Duodenal mucosa (tissue), 2 donors: ENCODE data around the gene MGAT3.
A peak's percentile ranks its signal among the peaks of the same experiment; 100 is the strongest.

ENCODE experiments used
- H3K27ac ChIP-seq: one replicate; pipeline ENCODE4 v1.7.0; 2013; ENCODE audit warnings: low read depth, low read length
- H3K27me3 ChIP-seq, 2 donors: one replicate each; pipeline ENCODE4 v1.7.0; 2013; ENCODE audit warnings: low read length in 2 of 2, control low read depth in 1 of 2; ENCODE audit not compliant: insufficient read depth in 2 of 2, control insufficient read depth in 1 of 2
- H3K36me3 ChIP-seq, 2 donors: one replicate each; pipeline ENCODE4 v1.7.0; 2013; ENCODE audit warnings: low read length in 2 of 2, control low read depth in 1 of 2; ENCODE audit not compliant: insufficient read depth in 2 of 2, control insufficient read depth in 1 of 2
- H3K4me1 ChIP-seq, 2 donors: one replicate each; pipeline ENCODE4 v1.7.0; 2013; ENCODE audit warnings: low read length in 2 of 2, control low read depth in 1 of 2; ENCODE audit not compliant: insufficient read depth in 2 of 2, control insufficient read depth in 1 of 2
- H3K4me3 ChIP-seq, 2 donors: one replicate each; pipeline ENCODE4 v1.7.0; 2013; ENCODE audit warnings: low read length in 2 of 2, low read depth in 1 of 2
- H3K9ac ChIP-seq, 2 donors: one replicate each; pipeline ENCODE4 v1.7.0; 2013; ENCODE audit warnings: low read length in 2 of 2, low read depth in 1 of 2
- H3K9me3 ChIP-seq, 2 donors: one replicate each; pipeline ENCODE4 v1.7.0; 2013; ENCODE audit warnings: low read length in 2 of 2, control low read depth in 1 of 2; ENCODE audit not compliant: control insufficient read depth in 1 of 2

The MGAT3 gene

GRCh38 chr22:39526736-39527171 lies 69.9 kb downstream of the MGAT3 start:
- no peaks in the 10 kb centered on the region for H3K9me3 ChIP-seq
- H3K27me3 ChIP-seq: no peaks in the 10 kb centered on the region
- H3K4me3 ChIP-seq: no peak overlapping the region
- peak overlapping the region in 1 of 2 donors; percentile 1 for H3K9ac ChIP-seq
- H3K27ac ChIP-seq: no peak overlapping the region
- H3K36me3 ChIP-seq: peaks cover 26 to 51% of the 10 kb centered on the region in 2 donors
- peaks cover 54 to 81% of the 10 kb centered on the region in 2 donors for H3K4me1 ChIP-seq

- H3K4me3 ChIP-seq: peak overlapping the region in 1 of 2 donors; percentile 1
- H3K4me1 ChIP-seq: peaks cover 56 to 77% of the 10 kb centered on the region in 2 donors
- H3K36me3 ChIP-seq: peaks cover 24 to 44% of the 10 kb centered on the region in 2 donors
- peak overlapping the region; percentile 1 to 43 for H3K9ac ChIP-seq
- H3K9me3 ChIP-seq: no peaks in the 10 kb centered on the region
- H3K27me3 ChIP-seq: no peaks in the 10 kb centered on the region
- no peak overlapping the region for H3K27ac ChIP-seq
These were observed 70.7 kb downstream of the MGAT3 start for GRCh38 chr22:39527481-39527961.

GRCh38 chr22:39528080-39528661 lies 71.4 kb downstream of the MGAT3 start:
- H3K27me3 ChIP-seq: no peaks in the 10 kb centered on the region
- H3K36me3 ChIP-seq: peaks cover 18 to 37% of the 10 kb centered on the region in 2 donors
- peak overlapping the region; percentile 69 for H3K27ac ChIP-seq
- H3K4me1 ChIP-seq: peaks cover 49 to 71% of the 10 kb centered on the region in 2 donors
- H3K9ac ChIP-seq: peak overlapping the region; percentile 35 to 43
- no peaks in the 10 kb centered on the region for H3K9me3 ChIP-seq
- peak overlapping the region; percentile 10 to 65 for H3K4me3 ChIP-seq

GRCh38 chr22:39528681-39529486 lies 72.1 kb downstream of the MGAT3 start:
- Histone ChIP-seq H3K9ac (peak overlapping the region; percentile 35 to 43), H3K27ac (peak overlapping the region; percentile 69), H3K4me3 (peak overlapping the region; percentile 10 to 65), H3K9me3 (no peaks in the 10 kb centered on the region), H3K4me1 (peaks cover 47 to 68% of the 10 kb centered on the region in 2 donors), H3K36me3 (peaks cover 15 to 33% of the 10 kb centered on the region in 2 donors), H3K27me3 (no peaks in the 10 kb centered on the region)

- Histone ChIP-seq H3K4me3 (peak overlapping the region; percentile 23 to 65), H3K9ac (peak overlapping the region in 1 of 2 donors; percentile 15), H3K4me1 (peaks cover 48 to 65% of the 10 kb centered on the region in 2 donors), H3K9me3 (no peaks in the 10 kb centered on the region), H3K27me3 (no peaks in the 10 kb centered on the region), H3K36me3 (peaks cover 10 to 27% of the 10 kb centered on the region in 2 donors), H3K27ac (no peak overlapping the region)
These were observed 72.7 kb downstream of the MGAT3 start for GRCh38 chr22:39529487-39529851.

DNA sequence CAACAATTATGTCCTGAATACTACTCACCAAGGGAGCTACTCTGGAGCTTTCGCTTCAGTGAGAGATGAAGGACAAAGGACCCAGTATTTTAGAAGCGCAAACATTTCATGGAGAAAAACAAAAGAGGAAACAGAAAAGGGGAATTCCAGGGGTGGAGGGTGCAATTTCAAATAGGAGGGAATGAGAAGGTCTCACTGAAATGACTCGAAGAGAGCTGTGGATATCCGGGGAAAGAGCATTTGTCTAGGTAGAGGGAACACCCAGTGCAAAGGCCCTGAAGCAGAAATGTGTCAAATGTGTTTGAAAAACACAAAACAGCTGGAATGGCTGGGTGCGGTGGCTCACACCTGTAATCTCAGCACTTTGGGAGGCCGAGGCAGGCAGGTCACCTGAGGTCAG lies 73.3 kb downstream of the MGAT3 start:
- H3K4me3 ChIP-seq: peak overlapping the region in 1 of 2 donors; percentile 3
- H3K9me3 ChIP-seq: no peaks in the 10 kb centered on the region
- H3K27me3 ChIP-seq: no peaks in the 10 kb centered on the region
- peaks cover 51 to 68% of the 10 kb centered on the region in 2 donors for H3K4me1 ChIP-seq
- peaks cover 9 to 21% of the 10 kb centered on the region in 2 donors for H3K36me3 ChIP-seq
- no peak overlapping the region for H3K27ac ChIP-seq
- no peak overlapping the region for H3K9ac ChIP-seq

DNA sequence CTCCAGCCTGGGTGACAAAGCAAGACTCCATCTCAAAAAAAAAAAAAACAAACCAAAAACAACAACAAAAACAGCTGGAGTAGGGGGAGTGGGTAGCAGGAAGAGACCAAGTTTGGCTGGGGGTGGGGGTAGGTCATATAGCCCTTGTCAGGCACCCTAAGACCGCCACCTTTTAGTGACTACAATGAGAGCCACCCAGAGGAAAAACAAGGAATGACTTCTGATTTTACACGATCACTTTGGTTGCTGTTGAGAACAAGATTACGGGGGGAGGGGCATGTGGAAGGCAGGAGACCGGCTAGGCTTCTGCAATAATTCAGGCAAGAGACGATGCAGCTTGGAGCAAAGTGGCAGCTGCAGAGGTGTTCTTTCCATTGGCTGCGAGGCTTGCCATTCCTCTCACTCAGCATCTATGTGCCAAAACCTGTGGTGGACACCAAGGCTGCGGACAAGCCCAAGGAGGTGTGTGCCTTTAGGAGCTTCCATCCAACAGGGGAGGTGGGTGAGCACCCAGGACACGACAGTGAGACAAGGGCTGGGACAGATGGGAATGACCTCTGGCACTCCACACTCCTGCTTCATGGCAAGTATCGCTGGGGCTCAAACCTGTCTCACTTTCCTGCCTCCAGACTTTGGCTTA lies 74.0 kb downstream of the MGAT3 start:
- H3K4me3 ChIP-seq: peak overlapping the region; percentile 85 to 96
- H3K36me3 ChIP-seq: peaks cover 9 to 19% of the 10 kb centered on the region in 2 donors
- H3K4me1 ChIP-seq: peaks cover 51 to 63% of the 10 kb centered on the region in 2 donors
- H3K27me3 ChIP-seq: no peaks in the 10 kb centered on the region
- no peaks in the 10 kb centered on the region for H3K9me3 ChIP-seq
- no peak overlapping the region for H3K27ac ChIP-seq
- H3K9ac ChIP-seq: peak overlapping the region in 1 of 2 donors; percentile 16

- Histone ChIP-seq H3K4me1 (peaks cover 48 to 53% of the 10 kb centered on the region in 2 donors), H3K4me3 (peak within 1 kb of the TSS; percentile 85 to 96), H3K9ac (peak within 1 kb of the TSS; percentile 90 to 96), H3K9me3 (no peaks in the 10 kb centered on the region), H3K27me3 (no peaks in the 10 kb centered on the region), H3K27ac (peak within 1 kb of the TSS; percentile 82), H3K36me3 (peaks cover 9 to 19% of the 10 kb centered on the region in 2 donors)
These were observed 75.6 kb downstream of the MGAT3 start, which contains the start of gene RPS19BP1 for GRCh38 chr22:39532215-39533073. Gene RPS19BP1 (minus strand): TSS chr22:39532748. CDS start chr22:39532738, 10 bp downstream.

- H3K27me3 ChIP-seq: no peaks in the 10 kb centered on the region
- H3K9me3 ChIP-seq: no peaks in the 10 kb centered on the region
- H3K36me3 ChIP-seq: peaks cover 9 to 17% of the 10 kb centered on the region in 2 donors
- no peak overlapping the region for H3K9ac ChIP-seq
- H3K4me3 ChIP-seq: no peak overlapping the region
- H3K4me1 ChIP-seq: peaks cover 32 to 37% of the 10 kb centered on the region in 2 donors
- H3K27ac ChIP-seq: no peak overlapping the region
These were observed 77.3 kb downstream of the MGAT3 start for GRCh38 chr22:39534092-39534506.
